K562 treated with DMSO at 1 percent for 4 hours (cell line): ENCODE results near the gene PCDHGA7. TPM values are rescaled to one million over a fixed set of nuclear protein-coding genes. Genes with fewer than 3 reads are reported as not detected.

ENCODE experiments used
- total RNA-seq: library from RNA; unstranded; fragments of 300-600 nt; gene quantifications from 2 replicates; pipeline ENCODE4 v1.2.3, GENCODE V29; 2022; ENCODE audit not compliant: insufficient read depth

PCDHGA7 gene
- not detected in 2 replicates for total RNA-seq

GRCh38 chr5:141382469-141383294, at the start of gene PCDHGA7:
Gene PCDHGA7 (plus strand): TSS chr5:141382742. CDS start chr5:141382900, 158 bp downstream.

GRCh38 chr5:141338538-141339306, 43.8 kb upstream of the PCDHGA7 start, which contains the start of gene PCDHGA2:
Gene PCDHGA2 (plus strand): TSS chr5:141338760.

GRCh38 chr5:141343242-141343952, 39.1 kb upstream of the PCDHGA7 start, which contains the start of gene PCDHGA3:
Gene PCDHGA3 (plus strand): TSS chr5:141343829. CDS start chr5:141344034, 205 bp downstream.

GRCh38 chr5:141349917-141350619, 32.5 kb upstream of the PCDHGA7 start, which contains the start of gene PCDHGB1:
Gene PCDHGB1 (plus strand): TSS chr5:141350099. CDS start chr5:141350261, 162 bp downstream.

GRCh38 chr5:141354900-141355469, 27.6 kb upstream of the PCDHGA7 start, which contains the start of gene PCDHGA4:
Gene PCDHGA4 (plus strand): TSS chr5:141355021. CDS start chr5:141355108, 87 bp downstream.

DNA sequence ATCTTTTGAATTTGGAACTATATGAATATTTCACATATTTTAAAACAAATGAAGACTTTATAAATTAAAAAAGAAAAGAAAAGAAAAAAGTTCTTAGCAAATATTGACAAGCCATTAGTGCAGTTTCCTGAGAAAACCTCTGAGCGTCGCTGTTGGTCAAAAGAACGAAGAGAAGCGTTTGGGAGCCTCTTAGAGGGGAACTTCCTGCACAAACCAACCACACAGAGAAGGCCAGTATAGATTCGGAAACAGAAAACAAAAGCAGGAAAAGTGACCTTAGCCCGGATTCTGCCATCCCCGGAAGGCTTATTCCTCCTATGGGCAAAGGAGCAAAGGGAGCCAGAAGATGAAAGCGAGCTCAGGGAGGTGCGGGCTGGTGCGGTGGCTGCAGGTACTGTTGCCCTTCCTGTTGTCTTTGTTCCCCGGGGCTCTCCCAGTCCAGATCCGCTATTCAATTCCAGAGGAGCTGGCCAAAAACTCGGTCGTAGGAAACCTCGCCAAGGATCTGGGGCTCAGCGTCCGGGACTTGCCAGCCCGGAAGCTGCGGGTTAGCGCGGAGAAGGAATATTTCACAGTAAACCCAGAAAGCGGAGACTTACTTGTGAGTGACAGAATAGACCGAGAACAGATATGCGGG, 22.6 kb upstream of the PCDHGA7 start, which contains the start of gene PCDHGB2:
Gene PCDHGB2 (plus strand): TSS at position 205 of the 637 bp plus-strand sequence. CDS start 142 bp downstream, at position 347.

DNA sequence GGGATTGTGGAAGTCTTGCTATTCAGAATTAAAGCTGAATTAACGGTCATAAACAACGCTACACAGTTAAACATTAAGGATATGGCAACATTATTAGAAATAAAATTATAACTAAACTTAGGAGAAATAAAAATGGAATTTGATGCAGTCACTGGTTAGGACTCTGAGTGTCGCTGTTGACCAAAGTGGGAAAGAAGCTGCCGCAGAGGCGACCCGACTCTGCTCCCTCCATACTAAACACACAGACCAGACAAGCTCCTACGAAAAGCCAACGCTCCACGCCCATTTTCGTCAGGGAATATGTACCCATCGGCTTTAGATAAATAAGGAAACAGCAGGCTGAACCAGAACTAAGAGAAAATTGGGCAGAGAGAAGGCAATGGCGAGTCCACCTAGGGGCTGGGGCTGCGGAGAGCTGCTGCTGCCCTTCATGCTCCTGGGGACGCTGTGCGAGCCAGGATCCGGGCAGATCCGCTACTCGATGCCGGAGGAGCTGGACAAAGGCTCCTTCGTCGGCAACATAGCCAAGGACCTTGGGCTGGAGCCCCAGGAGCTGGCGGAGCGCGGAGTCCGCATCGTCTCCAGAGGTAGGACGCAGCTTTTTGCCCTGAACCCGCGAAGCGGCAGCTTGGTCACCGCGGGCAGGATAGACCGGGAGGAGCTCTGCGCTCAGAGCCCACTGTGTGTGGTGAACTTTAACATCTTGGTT, 18.4 kb upstream of the PCDHGA7 start, which contains the start of gene PCDHGA5:
Gene PCDHGA5 (plus strand): TSS at position 211 of the 709 bp plus-strand sequence. CDS start 169 bp downstream, at position 380.

GRCh38 chr5:141369994-141370848, 12.3 kb upstream of the PCDHGA7 start, which contains the start of gene PCDHGB3:
Gene PCDHGB3 (plus strand): TSS chr5:141370242. CDS start chr5:141370395, 153 bp downstream.

DNA sequence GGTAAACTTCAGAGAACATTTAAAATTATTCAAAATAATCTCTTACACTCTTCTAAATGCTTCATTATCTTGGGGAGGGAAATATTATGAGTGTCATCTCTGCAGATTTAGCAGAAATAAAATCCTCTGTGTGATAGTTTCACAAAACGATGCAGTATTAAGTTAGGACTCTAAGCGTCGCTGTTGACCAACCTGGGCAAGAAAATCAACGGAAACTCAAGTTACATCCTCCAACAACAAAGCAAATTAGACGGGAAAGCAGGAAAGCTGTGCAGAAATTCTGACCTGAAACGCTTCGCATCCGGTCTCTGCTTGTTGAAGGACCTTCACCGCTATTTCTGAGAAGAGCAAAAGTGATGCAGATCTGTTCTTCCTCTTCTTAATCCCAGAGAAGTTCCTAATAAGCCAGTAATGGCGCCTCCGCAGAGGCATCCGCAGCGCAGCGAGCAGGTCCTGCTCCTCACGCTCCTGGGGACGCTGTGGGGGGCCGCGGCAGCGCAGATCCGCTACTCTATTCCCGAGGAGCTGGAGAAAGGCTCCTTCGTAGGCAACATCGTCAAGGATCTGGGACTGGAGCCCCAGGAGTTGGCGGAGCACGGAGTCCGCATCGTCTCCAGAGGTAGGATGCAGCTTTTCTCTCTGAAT, 8.7 kb upstream of the PCDHGA7 start, which contains the start of gene PCDHGA6:
Gene PCDHGA6 (plus strand): TSS at position 219 of the 645 bp plus-strand sequence. CDS start 193 bp downstream, at position 412.

GRCh38 chr5:141387557-141388311, 5.2 kb downstream of the PCDHGA7 start, which contains the start of gene PCDHGB4:
Gene PCDHGB4 (plus strand): TSS chr5:141387698. CDS start chr5:141387885, 187 bp downstream.

DNA sequence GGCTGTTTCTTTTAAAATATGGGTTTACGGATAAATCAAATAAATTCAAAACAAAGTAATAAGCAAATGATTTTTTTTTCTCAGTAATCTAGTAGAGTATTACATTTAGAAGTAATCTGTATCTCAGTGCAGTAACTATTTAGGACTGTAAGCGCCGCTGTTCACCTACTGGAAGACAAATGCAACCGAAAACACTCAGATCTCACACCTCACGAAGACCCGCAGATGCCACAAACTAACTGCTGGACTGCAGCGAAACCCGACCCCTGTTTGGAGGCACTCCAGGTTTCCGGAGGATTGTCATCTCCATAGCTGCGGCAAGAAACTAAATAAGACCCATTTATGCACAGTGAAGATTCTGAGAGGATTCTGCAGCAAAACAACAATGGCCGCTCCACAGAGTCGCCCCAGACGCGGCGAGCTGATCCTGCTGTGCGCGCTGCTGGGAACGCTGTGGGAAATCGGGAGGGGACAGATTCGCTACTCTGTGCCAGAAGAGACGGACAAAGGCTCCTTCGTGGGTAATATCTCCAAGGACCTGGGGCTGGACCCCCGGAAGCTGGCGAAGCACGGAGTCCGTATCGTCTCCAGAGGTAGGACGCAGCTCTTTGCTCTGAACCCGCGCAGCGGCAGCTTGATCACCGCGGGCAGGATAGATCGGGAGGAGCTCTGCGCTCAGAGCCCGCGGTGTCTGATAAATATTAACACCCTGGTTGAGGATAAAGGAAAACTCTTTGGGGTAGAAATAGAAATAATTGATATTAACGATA, 10.1 kb downstream of the PCDHGA7 start, which contains the start of gene PCDHGA8:
Gene PCDHGA8 (plus strand): TSS at position 205 of the 770 bp plus-strand sequence. CDS start 181 bp downstream, at position 386.

DNA sequence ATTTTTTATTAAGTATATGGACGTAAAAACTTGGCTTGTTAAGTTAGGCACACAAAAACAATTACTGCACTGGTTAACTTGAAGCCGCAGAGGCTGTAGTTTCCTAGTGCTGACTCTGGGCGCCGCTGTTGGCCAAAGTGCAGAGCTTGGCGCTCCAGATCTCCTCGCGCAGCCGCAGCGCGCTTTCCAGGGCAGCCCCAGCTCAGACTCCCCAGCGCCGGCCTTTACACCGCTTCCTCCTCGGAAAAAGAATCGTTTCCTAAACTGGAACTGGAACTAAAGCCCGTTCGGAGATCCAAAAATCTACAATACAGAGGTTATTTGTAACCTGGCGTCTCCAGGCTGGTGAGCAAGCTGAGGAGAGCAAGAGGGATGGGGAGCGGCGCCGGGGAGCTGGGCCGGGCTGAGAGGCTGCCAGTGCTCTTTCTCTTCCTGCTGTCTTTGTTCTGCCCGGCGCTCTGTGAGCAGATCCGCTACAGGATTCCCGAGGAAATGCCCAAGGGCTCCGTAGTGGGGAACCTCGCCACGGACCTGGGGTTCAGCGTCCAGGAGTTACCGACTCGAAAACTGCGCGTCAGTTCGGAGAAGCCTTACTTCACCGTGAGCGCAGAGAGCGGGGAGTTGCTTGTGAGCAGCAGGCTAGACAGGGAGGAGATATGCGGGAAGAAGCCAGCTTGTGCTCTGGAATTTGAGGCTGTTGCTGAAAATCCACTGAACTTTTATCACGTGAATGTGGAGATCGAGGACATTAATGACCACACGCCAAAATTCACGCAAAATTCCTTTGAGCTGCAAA, 15.4 kb downstream of the PCDHGA7 start, which contains the start of gene PCDHGB5:
Gene PCDHGB5 (plus strand): TSS at position 192 of the 796 bp plus-strand sequence. CDS start 181 bp downstream, at position 373.

DNA sequence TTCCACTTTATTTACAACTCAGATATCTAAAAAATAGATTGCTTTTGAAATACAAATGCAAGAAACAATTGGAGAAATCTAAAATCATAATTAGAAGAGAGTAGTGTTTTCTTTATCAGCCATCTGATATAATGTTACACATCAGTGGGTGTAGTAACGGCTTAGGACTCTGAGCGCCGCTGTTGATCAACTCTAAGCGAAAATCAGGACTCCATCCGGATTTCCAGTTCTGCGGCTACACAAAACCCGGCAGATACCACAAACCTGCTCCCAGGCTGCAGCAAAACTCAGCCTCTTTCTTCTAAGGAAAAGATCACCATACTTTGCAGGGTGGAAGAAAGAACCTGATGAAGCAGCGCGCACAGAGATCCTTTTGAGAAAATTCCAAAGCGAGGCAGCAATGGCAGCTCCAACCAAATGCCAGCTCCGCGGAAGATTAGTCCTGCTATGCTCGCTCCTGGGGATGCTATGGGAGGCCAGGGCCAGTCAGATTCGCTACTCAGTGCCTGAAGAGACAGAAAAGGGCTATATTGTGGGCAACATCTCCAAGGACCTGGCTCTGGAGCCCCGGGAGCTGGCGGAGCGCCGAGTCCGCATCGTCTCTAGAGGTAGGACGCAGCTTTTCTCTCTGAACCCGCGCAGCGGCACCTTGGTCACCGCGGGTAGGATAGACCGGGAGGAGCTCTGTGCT, 20.2 kb downstream of the PCDHGA7 start, which contains the start of gene PCDHGA9:
Gene PCDHGA9 (plus strand): TSS at position 226 of the 691 bp plus-strand sequence. CDS start 175 bp downstream, at position 401.

GRCh38 chr5:141407790-141408505, 25.4 kb downstream of the PCDHGA7 start, which contains the start of gene PCDHGB6:
Gene PCDHGB6 (plus strand): TSS chr5:141408021. CDS start chr5:141408203, 182 bp downstream.

